Astrocyte of the hippocampus (primary cell): ENCODE data around the gene PLAAT2.

ENCODE experiments used
- DNase-seq: peaks from one replicate; pipeline ENCODE4 v3.0.0; 2011; ENCODE audit warnings: low read depth, low spot score

The PLAAT2 gene

DNA sequence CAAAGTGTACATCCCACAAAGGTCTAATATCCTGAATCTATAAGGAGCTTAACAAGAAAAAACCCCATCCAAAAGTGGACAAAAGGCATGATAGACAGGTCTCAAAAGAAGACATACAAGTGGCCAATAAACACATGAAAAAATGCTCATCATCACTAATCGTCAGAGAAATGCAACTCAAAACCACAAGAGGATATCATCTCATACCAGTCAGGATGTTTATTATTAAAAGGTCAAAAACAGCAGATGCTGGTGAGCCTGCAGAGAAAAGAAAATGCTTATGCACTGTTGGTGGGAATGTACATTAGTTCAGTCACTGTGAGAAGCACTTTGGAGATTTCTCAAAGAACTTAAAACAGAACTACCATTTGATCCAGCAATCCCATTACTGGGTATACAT, 44.6 kb downstream of the PLAAT2 start:
- peak; percentile 39 for DNase-seq

DNA sequence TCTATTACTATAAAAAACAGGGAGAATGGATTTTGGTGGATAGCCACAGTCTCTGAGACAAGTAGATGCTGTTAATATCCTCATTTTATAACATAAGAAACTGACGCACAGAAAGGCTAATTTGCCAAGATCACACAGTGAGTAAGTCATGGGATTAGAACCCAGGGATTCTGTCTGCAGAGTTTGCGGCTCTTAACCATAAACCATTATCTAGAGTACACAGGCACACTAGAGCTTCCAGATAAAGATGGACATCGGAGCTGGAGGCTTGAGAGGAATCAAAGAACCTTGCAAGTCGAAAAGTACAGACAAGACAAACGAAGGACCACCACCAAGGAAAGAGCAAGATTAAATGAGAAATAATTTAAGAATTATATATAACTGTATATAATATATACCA, 46.0 kb downstream of the PLAAT2 start:
- no peak for DNase-seq

DNA sequence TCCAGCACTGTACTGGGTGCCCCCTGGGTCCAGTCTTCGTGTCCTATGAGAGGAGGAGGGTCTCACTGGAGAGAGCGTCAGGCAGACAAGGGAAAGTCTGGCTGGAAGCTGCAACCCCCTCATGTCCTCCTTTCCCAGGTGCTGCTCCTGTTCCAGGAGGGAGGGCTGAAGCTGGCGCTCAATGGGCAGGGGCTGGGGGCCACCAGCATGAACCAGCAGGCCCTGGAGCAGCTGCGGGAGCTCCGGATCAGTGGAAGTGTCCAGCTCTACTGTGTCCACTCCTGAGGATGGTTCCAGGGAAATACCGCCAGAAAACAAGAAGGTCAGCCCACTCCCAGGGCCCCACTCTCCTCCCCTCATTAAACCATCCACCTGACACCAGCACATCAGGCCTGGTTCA, 47.1 kb downstream of the PLAAT2 start:
- DNase-seq = no peak

DNA sequence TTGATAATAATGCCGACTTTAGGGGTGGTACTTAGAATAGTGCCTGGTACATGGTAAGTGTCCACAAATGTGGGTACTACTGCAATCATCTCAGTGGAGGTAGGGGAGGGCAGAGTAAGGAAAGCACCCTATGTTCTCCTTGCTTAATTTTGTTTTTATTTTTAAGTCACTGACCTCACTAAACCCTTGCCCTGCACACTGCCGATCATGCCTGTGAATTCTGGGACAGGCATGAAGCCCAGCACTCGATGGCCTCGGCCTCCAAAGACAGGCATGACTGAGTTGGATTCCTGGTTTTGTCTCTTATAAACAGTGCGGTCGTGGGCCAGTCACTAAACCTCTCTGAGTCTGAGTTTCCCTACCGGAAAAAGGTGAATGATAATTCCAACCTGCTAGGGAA, 50.4 kb downstream of the PLAAT2 start:
- no peak for DNase-seq

DNA sequence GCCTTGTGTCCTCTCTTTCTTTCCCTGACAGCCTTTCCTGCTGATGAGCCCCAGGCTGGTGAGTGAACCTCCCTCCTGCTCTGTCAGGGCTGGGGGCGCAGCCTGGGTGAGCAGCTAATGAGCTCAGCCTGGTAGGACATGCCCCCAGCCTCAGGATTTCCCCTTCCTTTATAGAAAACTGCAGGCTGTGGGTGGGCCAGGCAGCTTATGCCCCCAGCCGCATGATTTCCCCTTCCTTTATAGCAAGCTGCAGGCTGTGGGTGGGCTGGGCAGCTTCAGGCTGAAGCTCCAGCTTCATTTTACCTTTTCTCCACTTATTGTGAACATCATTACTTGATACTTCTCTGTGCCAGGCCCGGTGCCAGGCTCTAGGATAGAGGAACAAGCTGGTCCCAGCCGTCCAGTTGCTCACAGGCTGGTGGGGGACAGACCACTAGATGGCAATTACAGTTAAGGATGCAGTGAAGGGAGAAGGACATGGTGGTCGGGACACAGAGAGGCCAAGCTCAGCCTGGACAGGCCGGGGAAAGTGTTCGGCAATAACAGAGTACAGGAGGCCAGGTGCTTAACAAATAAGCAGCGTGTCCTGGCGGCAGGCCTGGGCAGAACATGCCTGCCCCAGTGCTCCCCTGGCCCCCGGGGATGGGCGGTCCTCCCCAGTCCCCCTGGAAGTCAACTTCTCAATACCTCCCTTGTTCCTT, 52.0 kb downstream of the PLAAT2 start:
- no peak for DNase-seq

DNA sequence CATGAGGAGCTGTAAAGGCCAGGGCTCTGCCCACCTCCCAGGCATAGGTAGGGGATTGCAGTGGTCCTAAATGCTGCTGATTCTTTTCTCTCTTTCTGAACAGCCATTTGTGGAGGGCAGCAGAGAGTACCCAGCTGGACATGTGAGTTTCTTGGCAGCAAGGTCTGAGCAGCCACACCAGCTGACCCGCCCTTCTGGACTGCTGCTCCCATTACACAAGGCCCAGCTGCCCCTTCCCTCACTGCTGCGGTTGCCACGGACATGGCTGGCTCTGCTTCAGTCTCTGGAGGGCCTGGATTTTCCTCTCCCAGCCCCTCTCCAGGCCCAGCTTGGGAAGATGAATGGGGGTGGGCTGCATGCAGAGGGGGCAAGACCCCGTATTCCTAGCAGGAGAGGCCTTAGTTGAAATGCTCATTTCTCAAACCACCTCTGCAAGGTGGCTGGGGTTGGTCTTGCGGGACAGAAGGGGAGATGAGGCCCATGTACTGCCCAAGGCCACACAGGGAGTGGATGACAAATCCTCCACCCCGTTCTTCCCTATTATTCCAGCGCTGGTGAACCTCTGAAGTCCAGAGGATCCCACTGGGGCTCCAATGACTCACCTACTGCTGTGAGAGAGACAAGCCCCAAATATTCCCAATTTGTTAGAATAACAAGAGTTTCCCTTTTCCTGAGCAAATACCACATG, 52.7 kb downstream of the PLAAT2 start:
- DNase-seq = peak; percentile 46

DNA sequence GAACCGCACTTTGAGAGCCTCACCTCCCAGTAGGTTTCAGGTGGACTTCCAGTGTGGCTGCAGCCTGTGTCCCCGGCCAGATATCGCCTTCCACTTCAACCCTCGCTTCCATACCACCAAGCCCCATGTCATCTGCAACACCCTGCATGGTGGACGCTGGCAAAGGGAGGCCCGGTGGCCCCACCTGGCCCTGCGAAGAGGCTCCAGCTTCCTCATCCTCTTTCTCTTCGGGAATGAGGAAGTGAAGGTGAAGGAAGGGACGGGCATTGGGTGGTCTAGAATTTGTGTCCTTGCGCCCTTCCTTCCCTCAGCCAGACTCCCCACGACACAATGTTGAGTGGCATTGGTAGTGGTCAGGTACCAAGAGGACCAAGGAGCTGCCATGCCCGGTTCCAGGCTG, 54.4 kb downstream of the PLAAT2 start:
- no peak for DNase-seq

DNA sequence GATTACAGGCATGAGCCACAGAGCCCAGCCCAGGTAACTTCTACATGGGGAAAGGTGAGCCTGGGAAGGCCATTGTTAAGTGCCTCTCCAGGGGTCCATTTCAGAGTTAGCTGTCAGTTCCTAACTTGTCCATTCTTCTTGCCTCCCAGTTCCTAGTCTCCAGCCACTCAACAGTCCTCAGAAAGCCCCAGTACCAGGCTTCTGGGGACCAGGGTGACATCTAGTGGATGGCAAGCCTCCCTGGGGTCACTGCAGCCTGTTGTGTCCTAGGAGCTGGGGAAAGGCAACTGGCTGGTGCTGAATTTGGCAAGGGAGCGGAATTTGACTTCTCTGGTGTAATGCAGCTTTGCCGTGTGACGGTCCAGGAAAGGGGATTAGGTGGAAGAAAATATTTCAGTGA, 55.2 kb downstream of the PLAAT2 start:
- DNase-seq = peak; percentile 42

DNA sequence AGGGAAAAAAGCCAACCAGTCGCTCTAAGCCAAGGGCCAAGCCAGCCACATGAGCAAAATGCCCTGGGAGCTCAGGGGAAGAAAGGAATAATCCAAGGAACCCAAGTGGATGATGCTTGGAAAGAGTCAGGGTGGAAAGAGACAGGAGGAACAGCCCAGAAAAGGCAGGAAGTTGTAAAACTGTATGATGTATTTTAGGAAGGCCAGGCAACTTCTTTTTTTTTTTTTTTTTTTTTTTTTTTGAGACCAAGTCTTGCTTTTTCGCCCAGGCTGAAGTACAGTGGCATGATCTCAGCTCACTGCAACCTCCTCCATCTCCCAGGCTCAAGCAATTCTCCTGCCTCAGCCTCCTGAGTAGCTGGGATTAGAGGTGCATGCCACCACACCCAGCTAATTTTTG, 55.7 kb downstream of the PLAAT2 start:
- no peak for DNase-seq

DNA sequence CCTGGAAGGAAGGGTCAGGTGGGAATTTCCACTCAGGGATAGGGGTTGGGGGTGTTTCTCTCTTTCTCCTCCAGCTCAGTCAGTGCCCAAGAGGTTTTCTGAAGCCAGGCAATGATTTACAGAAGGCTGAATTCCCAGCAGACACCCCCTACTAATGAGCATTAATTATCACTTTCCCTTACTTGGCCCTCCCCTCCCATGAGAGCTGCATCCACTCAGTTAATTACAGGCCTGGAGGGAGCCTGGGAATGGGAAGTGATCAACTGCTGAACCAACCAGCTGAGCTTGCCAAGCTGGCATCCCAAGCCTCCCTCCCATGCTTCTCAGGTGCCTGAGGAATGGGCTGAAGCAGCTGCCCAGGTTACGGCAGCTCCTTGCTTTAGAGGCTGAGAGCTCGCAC, 56.3 kb downstream of the PLAAT2 start:
- no peak for DNase-seq

DNA sequence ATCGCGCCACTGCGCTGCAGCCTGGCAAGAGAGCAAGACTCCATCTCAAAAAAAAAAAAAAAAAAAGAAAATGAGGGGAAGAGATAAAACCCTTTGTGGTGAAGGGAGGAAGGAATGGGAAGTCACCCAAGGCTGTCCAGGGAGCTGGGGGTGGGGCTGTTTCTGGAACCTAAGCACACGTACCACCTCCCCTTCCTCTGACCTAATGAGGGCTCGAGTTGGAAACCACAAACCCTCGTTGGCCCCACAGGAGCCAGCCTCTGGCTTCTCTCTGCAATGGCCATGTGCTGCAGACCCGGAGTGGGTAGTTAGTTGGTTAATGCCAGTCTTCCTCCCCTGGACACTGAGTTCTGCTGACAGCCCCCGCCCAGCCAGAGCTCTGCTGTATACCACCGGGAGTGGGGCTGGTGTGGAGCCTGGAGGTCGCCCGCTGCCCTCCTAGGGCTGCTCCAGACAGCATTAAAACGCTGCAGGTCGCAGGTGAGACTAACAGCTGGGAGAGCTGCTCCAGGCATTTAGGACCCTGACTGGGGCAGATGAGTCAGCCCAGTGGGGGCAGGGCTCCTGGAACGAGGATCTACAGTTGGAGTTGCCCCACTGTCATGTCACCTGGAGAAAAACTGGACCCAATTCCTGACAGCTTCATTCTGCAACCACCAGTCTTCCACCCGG, 57.2 kb downstream of the PLAAT2 start, which contains the start of gene LGALS12:
Gene LGALS12 (plus strand): TSS at position 228 of the 672 bp plus-strand sequence. CDS start 375 bp downstream, at position 603.
- peak; percentile 30 for DNase-seq

DNA sequence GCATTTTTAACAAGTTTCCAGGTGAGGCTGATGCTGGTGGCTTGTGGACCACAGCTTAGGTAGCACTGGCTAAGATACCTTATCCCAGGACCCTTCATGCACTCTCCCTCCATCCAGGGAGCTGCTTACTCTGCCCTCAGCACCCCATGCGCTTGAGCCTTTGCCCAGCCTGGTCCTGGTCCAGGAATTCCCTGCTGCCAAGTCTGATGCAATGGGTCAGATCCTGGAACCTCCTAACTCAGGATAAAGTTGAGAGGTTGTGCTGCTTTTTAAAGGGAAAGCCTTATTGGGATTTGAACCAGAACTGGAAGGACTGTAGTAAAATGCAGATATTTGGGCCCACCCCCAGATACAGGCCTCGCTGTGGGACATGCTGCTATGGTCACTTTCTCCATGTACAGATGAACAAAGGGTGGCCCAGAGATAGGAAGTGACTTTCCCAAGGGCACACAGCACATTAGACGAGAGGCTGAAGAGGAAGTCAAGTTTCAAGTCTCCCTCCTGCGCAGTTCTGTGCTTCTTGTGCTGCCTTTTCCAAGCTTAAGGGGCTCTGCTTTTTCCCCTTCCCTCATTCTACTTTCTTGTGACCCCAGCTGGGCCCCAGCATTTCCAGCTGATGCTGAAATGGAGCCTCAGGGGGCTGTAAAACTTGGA, 58.1 kb downstream of the PLAAT2 start:
- peak; percentile 19 for DNase-seq

DNA sequence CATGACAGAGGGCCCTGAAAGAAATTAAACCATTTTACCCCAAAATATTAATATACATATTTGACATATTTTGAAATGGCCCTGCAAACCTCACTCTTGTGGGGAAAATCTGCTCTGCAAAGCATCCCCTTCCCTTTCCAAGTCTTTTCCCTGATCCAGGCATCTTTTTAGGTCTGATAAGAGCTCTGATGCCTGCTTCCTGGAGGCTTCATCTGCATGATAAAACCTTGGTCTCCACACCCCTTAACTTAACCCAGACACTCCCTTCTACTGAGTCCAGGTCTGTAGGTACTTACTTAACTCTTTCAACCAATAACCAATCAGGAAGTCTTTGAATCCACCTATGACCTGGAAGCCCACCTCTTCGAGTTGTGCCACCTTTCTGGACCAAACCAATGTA, 59.1 kb downstream of the PLAAT2 start:
- no peak for DNase-seq

DNA sequence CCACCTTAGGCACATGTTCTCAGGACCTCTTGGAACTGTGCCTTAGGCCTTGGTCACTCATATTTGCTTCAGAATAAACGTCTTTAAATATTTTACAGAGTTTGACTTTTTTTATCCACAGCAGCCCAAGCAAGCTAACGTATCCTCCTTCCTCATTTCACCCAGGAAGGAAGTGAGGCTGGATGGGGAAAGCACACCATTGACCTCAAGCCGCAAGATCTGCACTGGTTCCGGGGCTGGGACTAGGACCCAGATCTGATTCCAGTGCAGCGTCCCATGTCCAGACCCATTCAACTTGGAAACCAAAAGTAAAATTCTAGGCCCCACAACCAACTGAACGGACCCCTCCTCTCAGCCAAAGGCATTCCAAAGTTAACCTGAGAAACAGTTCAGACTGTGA, 59.7 kb downstream of the PLAAT2 start:
- DNase-seq = no peak
